ENCODE measurements around the gene MARK4.
"Not testable (repeated sequence)": the region's sequence is repeated elsewhere in the genome, so short reads cannot be mapped to it uniquely, and the experiment has no call there.

The MARK4 gene

DNA sequence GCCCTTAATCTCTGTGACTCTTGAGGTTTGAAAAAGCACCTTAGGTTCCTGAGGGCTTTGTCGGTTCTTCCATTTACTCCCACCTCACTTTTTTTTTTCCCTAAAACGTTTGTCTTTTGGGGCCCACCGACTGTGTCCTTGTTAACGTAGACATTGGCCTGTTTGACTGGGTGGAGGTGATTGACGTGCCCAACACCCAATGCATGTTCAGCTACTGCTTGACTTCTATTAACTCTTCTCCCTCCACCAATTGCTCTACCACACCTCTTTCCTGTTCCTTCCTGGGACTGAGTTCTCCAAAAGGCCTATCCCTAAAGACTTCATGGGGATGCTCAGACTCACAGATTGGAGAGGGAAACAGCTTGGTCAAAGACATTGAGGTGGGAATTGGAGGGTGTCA, 54.4 kb downstream of the MARK4 start:
- in situ Hi-C loops (cut with MboI; ENCODE audit: low pct_unique_long_range_greater_than_20kb, low sequenced_read_pairs, unreplicated experiment) = no loop called here
- TF ChIP-seq, protein P1, sequence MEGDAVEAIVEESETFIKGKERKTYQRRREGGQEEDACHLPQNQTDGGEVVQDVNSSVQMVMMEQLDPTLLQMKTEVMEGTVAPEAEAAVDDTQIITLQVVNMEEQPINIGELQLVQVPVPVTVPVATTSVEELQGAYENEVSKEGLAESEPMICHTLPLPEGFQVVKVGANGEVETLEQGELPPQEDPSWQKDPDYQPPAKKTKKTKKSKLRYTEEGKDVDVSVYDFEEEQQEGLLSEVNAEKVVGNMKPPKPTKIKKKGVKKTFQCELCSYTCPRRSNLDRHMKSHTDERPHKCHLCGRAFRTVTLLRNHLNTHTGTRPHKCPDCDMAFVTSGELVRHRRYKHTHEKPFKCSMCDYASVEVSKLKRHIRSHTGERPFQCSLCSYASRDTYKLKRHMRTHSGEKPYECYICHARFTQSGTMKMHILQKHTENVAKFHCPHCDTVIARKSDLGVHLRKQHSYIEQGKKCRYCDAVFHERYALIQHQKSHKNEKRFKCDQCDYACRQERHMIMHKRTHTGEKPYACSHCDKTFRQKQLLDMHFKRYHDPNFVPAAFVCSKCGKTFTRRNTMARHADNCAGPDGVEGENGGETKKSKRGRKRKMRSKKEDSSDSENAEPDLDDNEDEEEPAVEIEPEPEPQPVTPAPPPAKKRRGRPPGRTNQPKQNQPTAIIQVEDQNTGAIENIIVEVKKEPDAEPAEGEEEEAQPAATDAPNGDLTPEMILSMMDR (IDR thresholded peaks at IDR 0.05; ENCODE audit: extremely low read depth, insufficient read depth, missing control alignments) = no peak
- peak; percentile 64 for DNase-seq (ENCODE audit: low spot score)

DNA sequence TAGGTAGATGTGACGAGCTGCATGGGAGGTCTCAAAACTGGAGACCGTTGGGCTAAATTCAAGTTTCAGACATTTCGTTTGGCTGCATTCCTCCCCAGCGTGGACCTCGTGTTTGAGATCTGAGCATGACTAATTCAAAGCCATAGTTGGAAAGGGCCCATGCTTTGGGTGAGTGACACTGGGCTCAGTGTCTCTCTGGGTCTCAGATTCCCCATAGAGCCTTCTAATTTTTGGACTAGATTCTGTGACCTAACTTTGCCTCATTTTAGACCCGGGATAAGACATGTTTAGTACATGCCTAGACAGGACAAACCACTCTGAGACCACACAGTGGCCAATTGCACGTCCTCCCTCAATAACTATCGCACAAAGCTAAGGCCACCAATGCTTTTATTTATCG, 55.0 kb downstream of the MARK4 start:
- in situ Hi-C loops (cut with MboI; ENCODE audit: low pct_unique_long_range_greater_than_20kb, low sequenced_read_pairs, unreplicated experiment) = no loop called here
- DNase-seq (ENCODE audit: low spot score) = no peak
- TF ChIP-seq, protein P1 (IDR thresholded peaks at IDR 0.05; ENCODE audit: extremely low read depth, insufficient read depth, missing control alignments) = no peak

DNA sequence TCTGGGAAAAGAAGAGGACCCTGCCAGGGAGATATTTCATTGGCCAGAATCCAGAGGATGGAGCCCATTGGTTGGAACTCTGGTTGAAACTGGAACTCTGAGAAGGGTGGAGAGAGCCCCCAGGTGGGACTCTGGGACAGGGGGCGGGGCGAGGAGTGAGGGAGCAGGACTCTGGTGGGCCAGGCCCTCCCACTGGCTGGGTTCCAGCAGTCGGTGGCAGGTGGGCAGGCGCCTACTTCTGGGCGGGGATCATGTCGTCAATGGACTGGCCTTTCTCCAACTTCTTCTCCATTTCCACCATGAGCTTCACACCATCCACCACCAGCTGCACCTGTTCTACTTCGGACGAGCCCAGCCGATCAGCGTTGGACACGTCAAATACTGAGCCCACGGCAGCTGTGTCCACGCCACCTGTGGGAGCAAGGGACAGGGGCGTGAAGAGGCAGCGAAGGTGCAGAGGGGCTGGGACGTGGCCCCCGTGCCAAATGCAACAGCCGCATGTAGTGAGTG, 55.5 kb downstream of the MARK4 start:
- no peak for DNase-seq (ENCODE audit: low spot score)
- TF ChIP-seq, protein P1 (IDR thresholded peaks at IDR 0.05; ENCODE audit: extremely low read depth, insufficient read depth, missing control alignments) = no peak
- in situ Hi-C loops (cut with MboI; ENCODE audit: low pct_unique_long_range_greater_than_20kb, low sequenced_read_pairs, unreplicated experiment) = no loop called here

DNA sequence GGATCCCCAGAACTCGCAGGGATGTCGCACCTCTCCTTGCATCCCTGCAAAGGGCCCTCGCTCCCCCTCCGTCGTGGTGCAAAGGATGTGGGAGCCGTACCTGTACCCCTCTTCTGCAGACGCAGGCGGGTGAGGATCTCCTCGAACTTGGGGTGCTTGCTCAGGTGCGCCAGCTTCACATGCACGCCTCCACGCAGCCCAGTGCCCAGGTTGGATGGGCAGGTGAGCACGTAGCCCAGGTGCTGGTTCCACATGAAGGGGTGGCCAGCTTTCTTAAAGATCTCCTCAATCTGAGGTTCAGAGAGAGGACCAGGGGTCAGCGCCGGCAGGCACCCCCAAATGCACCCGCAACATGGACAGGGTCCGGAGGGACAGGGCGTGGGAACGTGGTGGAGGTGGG, 56.3 kb downstream of the MARK4 start:
- TF ChIP-seq, protein P1 (IDR thresholded peaks at IDR 0.05; ENCODE audit: extremely low read depth, insufficient read depth, missing control alignments) = no peak
- in situ Hi-C loops (cut with MboI; ENCODE audit: low pct_unique_long_range_greater_than_20kb, low sequenced_read_pairs, unreplicated experiment) = no loop called here
- no peak for DNase-seq (ENCODE audit: low spot score)

DNA sequence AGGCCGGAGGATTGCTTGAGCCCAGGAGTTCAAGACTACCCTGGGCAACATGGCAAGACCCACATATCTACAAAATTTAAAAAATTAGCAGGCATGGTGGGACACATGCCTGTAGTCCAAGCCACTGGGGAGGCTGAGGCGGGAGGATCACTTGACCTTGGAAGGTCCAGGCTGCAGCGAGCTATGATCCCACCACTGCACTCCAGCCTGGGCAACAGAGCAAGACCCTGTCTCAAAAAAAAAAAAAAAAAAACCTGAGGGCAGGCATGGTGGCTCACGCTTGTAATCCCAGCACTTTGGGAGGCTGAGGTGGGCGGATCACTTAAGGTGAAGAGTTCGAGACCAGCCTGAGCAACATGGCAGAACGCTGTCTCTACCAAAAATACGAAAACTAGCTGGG, 58.3 kb downstream of the MARK4 start:
- in situ Hi-C loops (cut with MboI; ENCODE audit: low pct_unique_long_range_greater_than_20kb, low sequenced_read_pairs, unreplicated experiment); DNase-seq (ENCODE audit: low spot score): not testable (repeated sequence)

DNA sequence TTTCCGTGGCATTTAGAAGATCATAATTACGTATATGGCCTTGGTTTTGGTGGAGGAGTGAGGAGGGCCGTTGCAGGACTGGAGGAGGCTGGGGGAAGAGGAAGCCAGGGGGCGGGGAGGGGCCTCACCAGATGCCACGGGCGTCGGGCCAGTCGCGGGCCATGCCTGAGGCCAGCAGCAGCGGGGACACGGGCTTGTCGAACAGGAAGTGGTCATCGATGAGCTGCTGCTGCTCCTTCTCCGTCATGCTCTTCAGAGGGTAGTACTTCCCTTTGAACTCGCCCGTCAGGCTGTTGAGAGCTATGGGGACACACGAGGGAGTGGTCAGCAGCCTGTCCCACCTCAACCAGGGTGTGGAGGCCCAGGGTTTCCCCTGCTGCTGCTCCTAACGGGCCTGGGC, 60.5 kb downstream of the MARK4 start:
- in situ Hi-C loops (cut with MboI; ENCODE audit: low pct_unique_long_range_greater_than_20kb, low sequenced_read_pairs, unreplicated experiment) = no loop called here
- TF ChIP-seq, protein P1 (IDR thresholded peaks at IDR 0.05; ENCODE audit: extremely low read depth, insufficient read depth, missing control alignments) = no peak
- no peak for DNase-seq (ENCODE audit: low spot score)

DNA sequence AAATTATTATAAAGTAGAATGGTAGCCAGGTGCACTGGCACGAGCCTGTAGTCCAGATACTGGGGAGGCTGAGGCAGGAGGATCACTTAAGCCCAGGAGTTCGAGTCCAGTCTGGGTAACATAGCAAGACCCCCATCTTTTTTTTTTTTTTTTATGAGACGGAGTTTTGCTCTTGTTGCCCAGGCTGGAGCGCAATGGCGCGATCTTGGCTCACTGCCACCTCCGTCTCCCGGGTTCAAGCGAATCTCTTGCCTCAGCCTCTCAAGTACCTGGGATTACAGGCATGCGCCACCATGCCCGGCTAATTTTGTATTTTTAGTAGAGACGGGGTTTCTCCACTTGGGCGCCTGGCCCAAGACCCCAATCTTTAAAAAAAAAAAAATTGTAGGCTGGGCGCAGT, 61.2 kb downstream of the MARK4 start:
- in situ Hi-C loops (cut with MboI; ENCODE audit: low pct_unique_long_range_greater_than_20kb, low sequenced_read_pairs, unreplicated experiment); DNase-seq (ENCODE audit: low spot score): not testable (repeated sequence)

DNA sequence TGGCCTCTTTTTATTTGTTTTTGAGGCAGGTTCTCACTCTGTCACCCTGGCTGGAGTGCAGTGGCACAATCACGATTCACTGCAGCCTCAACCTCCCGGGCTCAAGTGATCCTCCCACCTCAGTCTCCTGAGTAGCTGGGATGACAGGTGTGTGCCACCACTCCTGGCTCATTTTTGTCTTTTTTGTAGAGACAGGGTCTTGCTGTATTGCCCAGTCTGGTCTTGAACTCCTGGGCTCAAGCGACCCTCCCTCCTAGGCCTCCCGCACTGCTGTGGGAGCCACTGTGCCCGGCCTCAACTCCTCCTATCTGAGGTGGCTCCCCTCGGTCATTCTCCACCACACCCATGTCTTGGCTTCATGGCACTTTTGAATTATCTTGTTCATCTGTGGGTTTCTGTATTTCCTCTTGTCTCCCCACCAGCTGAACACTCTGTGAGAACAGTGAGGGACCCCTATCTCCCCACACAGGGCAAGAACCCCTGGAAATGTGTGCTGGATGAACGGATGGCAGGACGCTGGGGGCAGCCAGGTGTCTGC, 63.7 kb downstream of the MARK4 start:
- no peak for DNase-seq (ENCODE audit: low spot score)

More for the DNA sequence above, 63.7 kb downstream of the MARK4 start:
- TF ChIP-seq, protein P1 (IDR thresholded peaks at IDR 0.05; ENCODE audit: extremely low read depth, insufficient read depth, missing control alignments) = no peak
- in situ Hi-C loops (cut with MboI; ENCODE audit: low pct_unique_long_range_greater_than_20kb, low sequenced_read_pairs, unreplicated experiment) = no loop called here

Measured in GM13977 (cell line).